Choroid plexus epithelial cell (primary cell): Measurements from ENCODE around the gene FKBP11.
A peak's percentile ranks its signal among the peaks of the same experiment; 100 is the strongest.
"Not testable (repeated sequence)": the region's sequence is repeated elsewhere in the genome, so short reads cannot be mapped to it uniquely, and the experiment has no call there.

Experiments
- DNase-seq: peaks from one replicate; pipeline ENCODE4 v3.0.0-alpha.2; 2010; ENCODE audit warnings: low read depth
- H3K4me3 ChIP-seq: 2 replicates; pipeline ENCODE4 v1.5.1; 2011; ENCODE audit warnings: low read depth, mild to moderate bottlenecking, control low read depth, low read length, moderate library complexity
- TF ChIP-seq, protein P1 (sequence below): conservative IDR thresholded peaks from 2 replicates; pipeline ENCODE4 v1.5.1; 2011; ENCODE audit warnings: low read depth, mild to moderate bottlenecking, control low read depth, inconsistent platforms, low read length, moderate library complexity

Gene FKBP11

DNA sequence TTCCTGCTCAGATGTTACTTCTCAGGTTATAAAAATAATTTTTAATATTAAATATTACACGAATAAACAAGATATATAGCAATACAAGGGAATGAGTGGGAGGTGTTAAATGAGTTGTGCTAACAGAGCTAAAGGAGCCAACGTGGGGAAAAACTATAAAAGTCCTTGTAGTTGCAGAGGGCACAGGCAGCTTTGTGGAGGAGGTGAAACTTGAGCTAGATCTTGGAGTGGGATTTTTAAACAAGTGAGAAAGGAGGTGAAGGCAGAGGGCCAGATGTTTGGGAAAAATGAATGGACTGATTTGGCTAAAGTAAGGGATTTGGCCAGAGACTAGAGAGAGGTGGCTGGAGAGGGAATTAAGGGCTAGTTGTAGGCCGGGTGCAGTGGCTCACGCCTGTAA lies 5.2 kb upstream of the FKBP11 start:
- TF ChIP-seq, protein P1, sequence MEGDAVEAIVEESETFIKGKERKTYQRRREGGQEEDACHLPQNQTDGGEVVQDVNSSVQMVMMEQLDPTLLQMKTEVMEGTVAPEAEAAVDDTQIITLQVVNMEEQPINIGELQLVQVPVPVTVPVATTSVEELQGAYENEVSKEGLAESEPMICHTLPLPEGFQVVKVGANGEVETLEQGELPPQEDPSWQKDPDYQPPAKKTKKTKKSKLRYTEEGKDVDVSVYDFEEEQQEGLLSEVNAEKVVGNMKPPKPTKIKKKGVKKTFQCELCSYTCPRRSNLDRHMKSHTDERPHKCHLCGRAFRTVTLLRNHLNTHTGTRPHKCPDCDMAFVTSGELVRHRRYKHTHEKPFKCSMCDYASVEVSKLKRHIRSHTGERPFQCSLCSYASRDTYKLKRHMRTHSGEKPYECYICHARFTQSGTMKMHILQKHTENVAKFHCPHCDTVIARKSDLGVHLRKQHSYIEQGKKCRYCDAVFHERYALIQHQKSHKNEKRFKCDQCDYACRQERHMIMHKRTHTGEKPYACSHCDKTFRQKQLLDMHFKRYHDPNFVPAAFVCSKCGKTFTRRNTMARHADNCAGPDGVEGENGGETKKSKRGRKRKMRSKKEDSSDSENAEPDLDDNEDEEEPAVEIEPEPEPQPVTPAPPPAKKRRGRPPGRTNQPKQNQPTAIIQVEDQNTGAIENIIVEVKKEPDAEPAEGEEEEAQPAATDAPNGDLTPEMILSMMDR: no peak
- no peak for DNase-seq
- no peak overlapping the region for H3K4me3 ChIP-seq

DNA sequence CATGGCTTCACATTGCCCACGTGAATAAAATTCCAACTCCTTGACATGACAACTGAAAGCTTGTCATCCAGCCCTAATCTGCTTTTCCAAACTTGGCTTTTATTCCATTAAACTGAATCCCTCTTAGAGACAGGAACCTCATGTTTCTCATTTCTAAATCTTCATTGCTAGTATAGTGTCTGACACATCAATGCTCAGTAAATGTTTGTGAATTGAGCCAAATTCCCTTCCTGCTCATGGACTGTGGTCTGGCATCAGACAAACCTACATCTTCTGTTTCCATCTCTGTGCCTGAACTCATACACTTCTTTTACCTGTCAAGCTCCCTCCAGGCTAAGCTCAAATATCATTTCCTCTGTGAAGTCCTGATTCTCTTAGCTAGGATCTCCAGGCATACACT lies 4.3 kb upstream of the FKBP11 start:
- TF ChIP-seq, protein P1: no peak
- H3K4me3 ChIP-seq: no peak overlapping the region
- no peak for DNase-seq

DNA sequence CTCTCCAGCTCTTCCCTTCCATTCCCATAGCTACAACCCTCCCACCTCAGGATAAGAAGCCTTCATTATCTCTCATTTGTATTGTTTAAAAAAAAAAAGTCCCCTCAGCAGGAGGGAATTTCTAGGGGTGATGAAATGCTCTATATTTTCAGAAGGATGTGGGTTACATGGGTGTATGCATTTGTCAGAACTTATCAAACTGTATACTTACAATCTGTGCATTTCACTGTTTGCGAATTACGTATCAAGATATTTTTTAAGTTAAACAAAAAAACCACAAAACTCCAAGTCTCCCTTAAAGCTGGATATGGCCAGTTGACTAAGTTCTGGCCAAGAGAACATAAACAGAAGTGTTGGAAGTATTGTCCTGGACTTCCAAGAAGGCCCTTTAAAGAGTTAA lies 2.0 kb upstream of the FKBP11 start:
- TF ChIP-seq, protein P1: no peak
- DNase-seq: peak; percentile 69

DNA sequence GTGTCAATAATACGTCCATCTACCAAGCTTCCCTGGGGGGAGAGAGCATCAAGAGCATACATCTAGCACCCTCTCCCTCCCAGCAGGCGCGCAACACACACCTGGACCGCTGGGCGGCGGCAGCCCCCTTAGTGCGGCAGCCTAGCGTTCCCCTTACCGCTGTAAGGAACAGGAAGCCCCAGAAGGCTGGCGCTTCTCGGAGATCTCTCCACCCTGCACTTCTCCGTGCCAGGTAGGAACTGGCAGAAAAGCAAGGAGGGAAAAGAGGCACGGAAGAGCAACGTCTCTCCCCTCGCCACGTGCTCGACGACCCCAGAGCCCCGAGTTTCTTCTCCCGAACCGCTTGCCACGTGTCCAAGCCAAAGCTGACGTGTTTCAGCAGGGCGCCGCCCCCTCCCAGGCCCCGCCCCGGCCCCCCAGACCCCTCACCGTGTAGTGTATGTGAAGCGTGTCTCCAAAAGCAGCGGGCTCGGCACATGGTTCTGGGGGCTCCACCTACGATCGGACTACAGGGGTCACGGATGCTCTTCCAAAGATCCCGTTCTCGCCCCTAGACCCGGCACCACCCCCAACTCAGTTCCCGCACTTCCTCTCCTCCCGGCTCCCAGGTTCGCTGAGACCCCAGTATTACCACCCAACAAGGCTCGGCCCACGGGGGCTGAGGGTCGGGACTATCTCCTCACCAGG lies 532 bp downstream of the FKBP11 start:
- peak overlapping the region; percentile 96 for H3K4me3 ChIP-seq
- DNase-seq: peak; percentile 61
- TF ChIP-seq, protein P1: peak; percentile 73

More for the DNA sequence above, 2.0 kb upstream of the FKBP11 start:
- no peak overlapping the region for H3K4me3 ChIP-seq

DNA sequence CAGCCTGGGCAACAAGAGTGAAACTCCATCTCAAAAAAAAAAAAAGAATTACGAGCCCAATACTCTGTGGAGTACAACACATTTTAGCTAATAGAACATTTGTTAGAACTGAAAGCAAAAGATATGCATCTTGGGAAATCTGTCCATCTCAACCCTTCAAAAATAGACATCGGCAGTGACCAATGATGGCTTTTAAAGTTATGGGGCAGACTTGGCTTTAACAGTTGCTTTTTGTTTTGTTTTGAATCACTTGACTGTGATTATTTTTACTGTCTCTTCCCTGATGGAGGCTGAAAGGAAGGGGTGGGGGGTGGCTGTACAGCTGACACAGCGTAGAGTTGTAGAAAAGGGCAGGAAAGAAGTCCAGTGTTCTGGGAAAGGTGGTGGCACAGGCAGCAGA lies 2.2 kb downstream of the FKBP11 start:
- H3K4me3 ChIP-seq: no peak overlapping the region
- TF ChIP-seq, protein P1: no peak
- DNase-seq: no peak

DNA sequence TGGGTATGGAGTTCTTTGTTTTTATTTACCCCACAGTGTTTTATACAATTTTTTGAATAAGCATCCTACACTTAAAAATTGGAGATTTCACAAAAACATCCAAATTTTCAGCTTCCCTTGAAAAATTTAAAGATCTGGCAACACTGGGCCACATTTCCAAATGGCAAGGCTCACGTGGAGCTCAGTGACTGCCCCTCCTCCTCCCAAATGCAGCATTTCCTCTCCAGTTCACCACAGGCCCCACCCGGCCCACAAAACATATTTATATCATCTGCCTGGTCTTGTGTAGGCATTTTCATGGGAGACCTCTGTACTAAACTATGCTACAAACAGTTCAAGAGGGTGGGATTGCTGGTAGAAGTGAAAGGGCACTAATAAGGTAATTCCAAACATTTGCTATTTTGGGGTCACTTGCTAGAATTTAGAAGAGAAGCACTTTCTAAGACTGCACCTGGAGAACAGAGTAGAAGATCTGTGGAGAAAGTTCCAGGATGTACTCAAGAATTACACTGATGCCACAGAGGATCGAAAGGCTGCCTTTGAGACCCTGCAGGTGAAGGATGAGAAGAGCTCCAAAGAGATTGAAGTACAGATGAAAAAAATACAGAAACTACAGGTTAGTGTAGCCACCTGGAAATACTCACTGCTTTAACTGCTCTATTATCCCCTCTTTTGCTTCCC lies 7.3 kb downstream of the FKBP11 start:
- no peak overlapping the region for H3K4me3 ChIP-seq
- TF ChIP-seq, protein P1: no peak
- DNase-seq: no peak

DNA sequence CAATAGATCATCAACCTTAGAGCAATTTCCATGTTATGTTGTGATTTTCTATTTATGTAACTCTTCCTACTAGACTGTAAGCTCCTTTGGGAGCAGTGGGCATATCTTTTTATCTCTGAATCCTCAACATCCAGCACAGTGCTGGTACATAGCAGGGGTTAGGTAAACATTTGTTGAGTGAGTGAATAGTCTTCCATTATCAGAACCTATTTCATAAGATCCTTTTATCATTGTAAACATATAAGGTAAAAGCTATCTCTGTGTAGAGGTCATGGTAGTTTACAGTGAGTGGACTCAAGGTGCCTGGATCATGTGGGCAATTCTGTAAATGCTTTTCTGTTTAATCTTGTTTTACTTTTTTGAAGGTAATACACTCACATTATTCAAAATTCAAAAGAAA lies 15.1 kb downstream of the FKBP11 start:
- no peak overlapping the region for H3K4me3 ChIP-seq
- DNase-seq: no peak
- TF ChIP-seq, protein P1: no peak

DNA sequence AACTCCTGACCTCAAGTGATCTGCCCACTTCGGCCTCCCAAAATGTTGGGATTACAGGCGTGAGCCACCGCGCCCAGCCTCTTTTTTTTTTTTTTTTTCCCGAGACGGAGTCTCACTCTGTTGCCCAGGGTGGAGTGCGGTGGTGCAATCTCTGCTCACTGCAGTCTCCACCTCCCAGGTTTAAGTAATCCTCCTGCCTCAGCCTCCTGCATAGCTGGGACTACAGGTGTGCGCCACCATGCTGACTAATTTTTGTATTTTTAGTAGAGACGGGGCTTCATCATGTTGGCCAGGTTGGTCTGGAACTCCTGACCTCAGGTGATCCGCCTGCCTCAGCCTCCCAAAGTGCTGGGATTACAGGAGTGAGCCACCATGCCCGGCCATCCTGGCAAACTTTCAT lies 15.6 kb downstream of the FKBP11 start:
- DNase-seq, H3K4me3 ChIP-seq: not testable (repeated sequence)
